GM19240 (cell line): Measurements from ENCODE around the gene ATP10A.

Experiments used
- DNase-seq: peaks from one replicate; pipeline ENCODE4 v3.0.0; 2011; ENCODE audit warnings: low spot score; ENCODE audit not compliant: insufficient read length

ATP10A gene

DNA sequence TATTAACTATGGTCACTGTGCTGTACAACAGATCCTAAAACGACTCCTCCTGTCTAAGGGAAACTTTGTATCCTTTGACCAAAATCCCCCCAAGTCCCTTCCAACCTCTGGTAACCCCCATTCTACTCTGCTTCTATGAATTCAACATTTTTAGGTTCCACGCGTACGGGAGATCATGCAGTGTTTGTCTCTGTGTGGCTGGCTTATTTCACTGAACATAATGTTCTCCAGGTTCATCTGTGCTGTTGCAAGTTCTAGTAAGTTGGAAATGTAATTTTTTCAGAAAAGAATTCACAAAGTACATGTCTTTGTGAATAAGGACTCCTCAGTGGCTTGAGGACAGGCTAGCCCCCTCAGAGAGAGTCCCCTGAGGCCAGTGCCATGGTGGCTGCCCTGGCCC lies 66.1 kb downstream of the ATP10A start:
- no peak for DNase-seq

DNA sequence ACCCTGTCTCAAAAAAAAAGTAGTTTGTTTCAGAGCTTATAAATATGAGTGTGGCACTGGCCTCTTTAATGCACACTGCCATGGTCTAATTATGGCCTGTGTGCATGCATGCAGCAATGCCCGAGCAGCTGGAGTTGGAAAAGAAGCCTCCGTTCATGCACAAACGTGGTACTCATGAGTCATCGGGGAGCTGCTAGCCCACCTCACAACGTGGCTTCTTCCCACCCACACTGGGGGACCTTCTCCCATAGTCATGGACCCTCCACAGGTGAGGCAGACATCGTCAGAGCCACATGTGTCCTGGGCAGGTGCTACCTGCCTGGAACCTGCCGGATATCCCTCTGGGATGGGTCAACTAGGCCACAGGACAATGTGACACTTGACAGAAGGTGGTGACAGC lies 66.7 kb downstream of the ATP10A start:
- DNase-seq = no peak

DNA sequence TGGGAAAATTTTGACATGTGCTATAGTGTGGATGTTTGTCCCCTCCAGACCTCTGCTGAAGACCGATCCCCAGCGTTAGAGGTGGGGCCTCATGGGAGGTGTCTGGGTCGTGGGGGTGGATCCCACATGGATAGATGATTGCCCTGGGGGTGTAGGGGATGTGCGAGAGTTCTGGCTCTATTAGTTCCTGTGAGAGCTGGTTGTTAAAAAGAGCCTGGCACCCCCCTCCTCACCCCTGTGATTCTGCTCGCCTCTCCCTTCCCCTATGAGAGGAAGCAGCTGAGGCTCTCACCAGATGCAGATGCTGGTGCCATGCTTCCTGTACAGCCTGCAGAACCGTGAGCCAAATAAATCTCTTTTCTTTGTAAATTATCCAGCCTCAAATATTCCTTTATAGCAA lies 67.4 kb downstream of the ATP10A start:
- DNase-seq = no peak

DNA sequence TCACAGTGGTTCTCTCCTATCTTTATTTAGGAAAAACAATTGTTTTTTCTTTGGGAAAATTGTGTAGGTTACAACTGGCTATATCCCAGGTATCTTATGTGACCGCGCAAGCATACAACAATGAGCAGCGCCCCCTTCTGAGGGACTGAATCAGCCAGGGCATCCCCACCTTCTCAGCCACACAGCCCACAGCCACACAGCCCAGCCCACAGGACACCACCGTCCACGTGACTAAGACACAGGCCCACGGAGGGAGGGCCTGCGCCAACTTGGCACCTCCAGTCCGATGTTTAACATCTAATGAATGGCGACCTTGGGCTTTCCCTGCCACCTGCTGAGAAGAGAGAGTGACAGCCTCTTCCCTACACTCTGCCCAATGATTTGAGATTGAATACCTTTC lies 68.1 kb downstream of the ATP10A start:
- no peak for DNase-seq

DNA sequence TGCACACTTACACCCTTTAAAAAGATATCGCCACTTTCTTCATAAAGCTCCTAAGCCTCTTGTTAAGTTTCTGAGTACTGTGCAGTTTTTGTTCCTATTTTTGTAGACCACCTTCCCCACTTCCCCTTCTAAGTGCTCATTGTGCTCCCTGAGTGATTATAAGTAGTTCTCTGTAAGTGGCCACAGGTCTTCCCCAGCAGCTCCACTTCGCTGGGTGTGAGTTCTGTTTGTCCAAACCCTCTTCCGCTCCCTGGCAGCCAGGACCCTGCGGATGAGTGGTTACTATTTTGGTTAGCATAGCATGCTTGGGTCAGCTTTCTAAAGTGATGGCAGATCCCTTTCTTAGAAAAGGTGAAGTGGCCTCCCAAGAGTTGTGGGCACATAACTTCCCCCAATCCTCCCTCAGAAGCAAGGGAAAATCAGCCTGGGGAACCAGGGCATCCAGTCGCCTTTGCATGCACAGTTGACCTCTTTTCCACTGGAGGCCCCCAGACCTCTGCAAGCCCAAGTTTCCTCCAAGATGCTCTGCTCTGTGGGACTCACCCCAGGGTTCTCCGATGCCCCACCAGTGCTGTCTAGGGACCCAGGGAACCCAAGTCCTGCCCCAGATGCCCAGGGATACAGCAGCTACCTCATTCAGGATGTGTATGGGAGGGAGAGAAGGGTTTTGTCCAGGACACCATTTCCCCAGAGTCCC lies 69.6 kb downstream of the ATP10A start:
- no peak for DNase-seq

DNA sequence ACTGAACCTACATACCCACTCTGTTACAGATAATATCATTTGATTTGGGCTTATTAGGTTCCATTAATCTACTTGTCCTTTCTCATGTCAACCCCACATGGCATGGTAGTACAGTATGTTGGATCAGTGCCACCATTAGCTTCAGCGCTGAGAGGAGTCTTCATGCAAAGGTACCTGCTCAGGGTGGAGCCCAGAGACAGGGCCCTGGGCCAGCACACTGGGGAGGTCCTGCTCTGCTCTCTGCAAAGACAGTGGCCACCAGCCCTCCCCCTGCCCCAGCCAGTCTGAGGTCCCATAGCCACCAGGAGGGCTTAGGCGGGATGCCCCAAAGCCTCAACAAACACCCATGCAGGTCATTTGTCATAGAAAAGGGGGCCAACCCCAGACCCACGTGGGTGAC lies 71.0 kb downstream of the ATP10A start:
- no peak for DNase-seq

DNA sequence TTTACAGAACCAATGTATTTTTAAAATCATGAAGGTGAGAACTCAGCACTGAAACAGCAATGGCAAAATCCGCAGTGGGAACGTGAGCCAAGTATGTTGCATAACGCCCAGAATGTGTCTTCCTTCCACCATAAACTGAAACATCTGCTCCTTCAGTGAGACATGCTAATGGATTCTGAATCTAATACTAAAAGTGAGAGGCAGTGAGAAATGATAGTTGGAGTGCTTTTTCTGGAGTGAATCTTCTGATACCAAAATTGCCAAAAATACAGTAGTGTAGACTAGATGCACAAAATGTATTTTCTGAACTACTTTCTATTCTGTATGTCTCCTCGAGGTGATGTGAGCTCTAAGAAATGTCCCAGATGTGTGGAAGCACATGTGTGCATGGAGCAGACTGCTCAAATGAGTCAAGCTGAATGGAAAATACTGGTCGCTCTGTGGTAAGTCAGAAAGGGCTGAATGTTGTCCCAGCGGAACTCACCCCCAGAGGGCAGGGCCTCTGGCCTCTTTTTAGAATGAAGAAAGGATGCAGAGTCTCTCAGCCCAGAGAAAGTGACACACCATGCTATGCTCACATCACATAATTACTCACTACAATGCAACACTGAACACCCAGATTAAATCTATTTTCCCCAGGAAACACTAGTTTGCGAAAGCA lies 73.0 kb downstream of the ATP10A start:
- DNase-seq = no peak

DNA sequence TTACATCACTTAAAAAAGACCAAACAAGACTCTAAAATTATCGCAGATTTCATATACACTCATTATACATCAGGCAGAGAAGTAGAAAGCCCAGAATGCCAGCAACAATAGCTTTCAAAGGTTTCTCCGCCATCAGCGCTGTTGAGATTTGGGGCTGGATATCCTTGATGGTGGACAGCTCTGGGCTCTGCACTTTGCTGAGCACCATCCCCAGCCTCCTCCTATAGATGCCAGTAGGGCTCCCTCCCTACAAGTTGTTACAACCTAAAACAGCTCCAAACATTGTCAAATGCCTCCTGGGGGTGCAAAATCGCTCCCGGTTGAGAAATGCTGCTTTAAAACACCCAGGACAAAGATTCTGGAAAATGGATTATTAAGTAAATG lies 73.5 kb downstream of the ATP10A start:
- DNase-seq = no peak

DNA sequence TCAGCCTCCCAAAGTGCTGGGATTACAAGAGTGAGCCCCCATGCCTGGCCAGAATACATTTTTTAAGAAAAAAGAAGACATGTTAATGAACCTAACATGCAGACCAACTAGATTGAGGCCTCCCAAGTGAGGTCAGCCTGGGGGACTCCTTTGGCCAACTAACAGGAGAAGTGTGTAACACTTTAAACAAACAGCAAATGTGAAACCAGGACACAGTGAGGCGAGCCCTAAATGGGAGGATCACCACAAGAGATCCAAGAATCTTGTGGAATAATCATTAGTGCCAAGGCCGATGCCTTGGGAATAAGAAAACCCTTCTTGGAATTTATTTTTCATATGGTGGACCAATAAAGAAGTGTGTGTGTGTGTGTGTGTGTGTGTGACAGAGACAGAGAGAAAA lies 73.9 kb downstream of the ATP10A start:
- DNase-seq = no peak

DNA sequence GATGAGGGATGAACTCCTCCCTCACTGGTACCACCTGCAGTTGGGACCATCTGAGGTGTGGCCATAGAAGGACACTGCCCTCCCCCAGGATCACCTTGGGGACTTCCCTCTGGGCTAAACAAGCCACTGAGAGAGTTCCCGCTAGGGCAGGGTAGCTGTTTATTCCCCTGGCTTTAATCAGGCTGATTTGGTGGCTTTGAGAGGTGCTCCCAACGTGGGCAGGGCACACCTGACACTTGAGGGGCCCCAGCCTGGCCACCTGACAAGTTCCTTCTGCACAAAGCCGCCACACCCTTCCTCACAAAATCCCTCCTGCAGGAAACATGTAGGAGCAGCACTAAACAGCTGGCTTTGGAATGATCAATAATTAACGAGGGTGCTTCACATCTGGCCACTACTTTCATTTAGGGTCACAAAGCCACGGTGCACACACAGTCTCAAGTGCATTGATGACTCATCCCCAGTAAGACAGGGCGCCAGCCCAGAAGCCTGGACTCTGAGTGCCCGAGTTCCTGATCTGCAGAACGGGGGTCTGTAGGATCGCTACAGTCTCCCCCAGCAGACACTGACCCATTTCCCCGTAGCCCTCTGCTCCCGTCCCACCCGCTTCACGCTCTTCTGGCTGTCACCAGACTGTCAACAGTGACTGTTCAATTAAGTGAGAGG lies 75.1 kb downstream of the ATP10A start:
- DNase-seq = no peak

DNA sequence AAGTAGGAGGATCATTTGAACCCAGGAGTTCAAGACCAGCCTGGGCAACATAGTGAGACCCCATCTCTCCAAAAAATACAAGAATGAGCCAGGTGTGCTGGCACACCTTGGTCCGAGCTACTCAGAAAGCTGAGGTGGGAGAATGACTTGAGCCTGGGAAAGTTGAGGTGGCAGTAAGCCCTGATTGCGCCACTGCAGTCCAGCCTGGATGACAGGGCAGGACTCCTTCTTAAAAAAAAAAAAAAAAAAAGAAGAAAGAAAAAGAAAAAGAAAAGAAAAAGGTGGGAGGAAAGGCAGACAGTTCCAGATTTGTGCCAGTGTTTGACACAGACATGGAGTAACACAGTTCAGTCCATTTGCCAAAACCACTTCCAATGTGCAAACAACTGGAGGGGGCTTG lies 75.7 kb downstream of the ATP10A start:
- no peak for DNase-seq

DNA sequence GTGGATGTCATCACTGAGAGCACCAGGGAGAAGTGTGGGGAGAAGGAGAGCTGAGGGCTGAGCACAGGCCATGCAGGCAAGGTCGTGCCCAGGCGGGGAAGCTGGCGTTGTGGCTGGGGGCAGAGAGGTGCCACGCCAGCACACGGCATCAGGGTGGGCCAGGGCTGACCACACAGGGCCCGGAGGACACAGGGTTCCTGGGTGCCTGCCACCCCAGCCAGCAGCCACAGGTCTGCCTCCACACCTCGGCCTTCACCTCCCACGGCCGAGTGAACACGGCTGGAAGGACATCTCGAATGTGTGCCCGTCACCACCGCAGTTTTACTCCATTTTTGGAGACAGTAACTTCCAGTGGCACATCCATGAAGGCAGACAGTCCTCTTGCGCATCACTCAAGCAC lies 77.1 kb downstream of the ATP10A start:
- no peak for DNase-seq

DNA sequence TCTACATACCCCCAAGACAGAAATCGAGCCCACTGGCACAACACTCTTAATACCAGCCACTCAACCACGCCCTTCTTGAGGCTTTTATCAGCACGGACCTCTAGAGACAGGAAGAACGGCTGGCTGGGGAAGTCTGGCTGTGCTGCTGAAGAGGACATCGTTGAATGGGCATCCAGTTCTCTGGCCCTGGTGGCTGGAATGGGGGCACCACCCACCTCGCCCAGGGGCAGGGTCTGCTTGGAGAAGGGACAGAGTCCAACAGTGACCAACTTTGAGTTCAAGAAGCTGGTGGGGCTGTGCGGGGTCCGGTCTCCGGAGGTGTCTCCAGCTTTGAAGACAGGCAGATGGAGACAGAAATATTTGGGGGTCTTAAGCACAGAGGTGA lies 77.5 kb downstream of the ATP10A start:
- DNase-seq = no peak

DNA sequence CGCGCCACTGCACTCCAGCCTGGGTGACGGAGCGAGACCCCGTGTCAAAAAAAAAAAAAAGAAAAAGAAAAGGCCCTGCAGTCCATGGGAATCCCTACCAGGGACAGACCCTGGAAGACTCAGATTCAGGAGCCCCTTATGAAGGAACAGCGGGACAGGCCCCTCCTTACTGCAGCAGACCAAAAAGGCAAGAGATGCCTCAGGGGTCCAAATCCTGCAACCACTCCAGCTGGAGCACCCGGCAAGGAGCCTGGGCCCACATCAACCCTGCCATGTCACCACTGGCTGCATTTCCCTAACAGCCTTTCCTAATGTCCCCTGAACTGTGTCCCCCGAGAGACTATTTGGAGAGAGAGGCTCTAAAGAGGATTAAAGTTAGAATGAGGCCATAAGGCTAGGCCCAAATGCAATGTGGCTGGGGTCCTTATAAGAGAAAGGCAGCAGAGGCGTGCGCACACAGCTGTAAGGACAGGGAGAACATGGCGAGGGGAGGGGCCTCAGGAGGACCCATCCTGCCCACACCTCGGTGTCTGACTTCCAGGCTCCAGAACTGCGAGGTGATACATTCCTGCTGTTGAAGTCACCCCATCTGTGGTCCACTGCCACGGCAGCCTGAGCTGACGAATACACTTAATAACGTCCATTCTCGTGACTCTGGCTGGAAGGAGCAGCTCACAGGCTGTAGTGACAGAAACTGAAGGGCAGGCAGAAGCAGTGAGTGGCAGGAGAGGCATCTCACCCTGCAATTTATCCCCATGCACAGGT lies 78.1 kb downstream of the ATP10A start:
- no peak for DNase-seq

DNA sequence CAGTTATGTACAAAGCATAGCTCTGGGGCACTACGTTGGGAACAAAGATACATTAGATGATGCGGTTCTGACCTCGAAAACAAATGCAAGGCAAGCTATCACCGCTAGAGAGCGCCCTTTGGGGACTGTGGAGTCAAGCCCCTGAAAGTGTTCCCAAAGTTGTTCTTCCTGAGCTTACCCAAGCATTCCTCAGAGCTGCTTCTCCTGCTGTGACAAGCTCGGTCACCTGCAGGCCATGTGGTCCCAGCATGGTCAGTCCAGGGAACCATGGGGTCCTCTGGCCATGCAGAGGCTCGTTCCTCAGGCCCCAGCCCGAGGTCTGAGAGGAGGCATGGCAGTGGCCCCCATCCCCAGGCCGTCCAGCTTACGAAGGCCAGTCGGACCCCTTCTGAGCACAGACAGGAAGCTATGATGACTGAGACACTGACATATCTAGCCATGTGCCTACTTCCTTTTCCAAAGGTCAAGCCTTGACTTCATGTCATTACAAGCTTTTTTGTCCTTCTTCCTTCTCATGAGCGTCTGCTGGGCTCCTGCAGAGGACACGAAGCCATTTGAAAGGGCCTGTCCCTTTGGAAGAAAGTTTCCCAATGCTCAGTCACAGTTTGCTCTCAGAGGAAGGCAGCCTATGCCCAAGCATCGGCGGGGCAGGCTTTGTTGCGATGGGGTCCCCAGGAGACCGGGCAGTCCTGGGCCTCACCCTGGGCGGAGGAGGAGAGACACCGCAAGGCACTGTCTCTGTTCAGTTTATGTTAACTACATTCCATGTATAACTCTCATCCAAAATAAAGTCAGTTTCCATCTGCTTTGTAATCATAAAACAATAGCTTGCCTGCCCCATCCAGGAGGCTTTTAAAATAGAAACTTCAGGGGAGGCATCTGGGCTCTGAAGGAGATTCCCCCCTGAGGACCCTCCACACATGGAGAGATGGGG lies 79.3 kb downstream of the ATP10A start:
- DNase-seq = no peak

DNA sequence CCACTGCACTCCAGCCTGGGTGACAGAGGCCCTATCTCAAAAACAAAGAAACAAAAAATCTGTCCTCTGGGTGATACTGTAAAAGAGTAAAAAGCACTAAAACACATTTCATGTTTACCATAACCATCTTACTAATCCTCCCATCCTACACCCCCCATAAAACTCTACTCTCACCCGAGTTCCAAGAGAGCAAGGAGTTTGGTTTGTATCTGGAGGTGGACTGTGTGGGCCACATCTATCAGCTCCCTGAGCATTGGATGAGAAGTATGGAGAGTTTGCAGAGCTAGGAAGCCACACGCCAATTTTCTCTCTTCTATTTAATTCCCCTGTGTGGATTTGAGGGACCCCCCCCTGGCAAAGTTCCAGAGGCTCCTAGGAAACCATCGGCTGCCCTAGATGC lies 80.0 kb downstream of the ATP10A start:
- no peak for DNase-seq

DNA sequence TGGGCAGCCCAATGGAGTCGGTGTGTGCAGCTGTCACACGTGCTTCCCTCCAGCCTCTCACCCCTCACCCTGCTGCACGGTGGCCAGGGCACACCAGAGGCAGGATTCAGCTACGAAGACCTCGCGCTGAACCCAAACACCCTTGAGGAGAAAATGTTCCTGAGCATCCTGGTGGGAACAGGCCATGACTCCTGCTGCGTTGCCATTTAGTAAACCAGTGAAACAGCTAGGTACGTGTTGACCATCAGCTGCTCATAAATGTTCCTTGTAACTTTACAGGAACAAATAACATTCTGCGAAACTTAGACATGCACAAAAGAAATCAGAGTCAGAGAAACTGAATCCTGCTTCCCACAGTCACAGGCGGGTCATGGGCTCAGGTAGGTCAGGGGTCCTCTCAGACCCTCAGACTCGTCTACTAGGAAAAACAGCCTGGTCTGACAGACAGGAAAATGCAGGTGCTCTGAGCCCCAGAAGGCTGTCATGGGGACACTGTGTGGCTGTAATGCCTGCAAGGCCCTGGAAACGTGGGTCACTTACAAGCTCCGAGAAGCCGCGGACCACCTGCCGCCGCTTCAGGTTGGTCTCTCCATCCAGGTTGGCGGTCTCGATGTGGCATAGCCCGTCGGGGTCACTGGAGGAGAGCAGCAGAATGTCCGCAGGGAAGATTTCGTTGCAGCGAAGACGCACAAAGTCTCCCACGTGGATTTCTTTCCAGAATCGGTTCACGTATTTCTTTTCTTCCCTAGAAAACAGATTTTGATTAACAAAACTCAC lies 82.5 kb downstream of the ATP10A start:
- no peak for DNase-seq

DNA sequence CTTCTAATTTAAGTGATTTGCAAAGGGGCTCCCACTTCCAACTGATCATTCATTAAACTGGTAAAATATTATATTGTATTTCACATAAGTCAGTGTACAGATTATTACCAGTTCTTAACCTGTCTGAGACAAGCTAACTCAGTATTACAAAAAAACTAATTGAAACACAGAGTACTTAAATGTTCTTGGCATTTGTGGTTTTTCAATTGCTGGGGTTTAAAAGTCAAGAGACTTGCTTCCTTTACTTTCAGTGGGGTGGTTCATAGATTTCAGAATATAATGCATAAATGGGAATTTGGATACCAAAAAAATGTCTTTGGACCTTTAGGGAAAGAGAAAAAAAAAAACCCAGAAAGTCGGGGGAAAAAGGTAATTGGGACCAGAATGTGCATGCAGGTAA lies 85.0 kb downstream of the ATP10A start:
- DNase-seq = no peak

DNA sequence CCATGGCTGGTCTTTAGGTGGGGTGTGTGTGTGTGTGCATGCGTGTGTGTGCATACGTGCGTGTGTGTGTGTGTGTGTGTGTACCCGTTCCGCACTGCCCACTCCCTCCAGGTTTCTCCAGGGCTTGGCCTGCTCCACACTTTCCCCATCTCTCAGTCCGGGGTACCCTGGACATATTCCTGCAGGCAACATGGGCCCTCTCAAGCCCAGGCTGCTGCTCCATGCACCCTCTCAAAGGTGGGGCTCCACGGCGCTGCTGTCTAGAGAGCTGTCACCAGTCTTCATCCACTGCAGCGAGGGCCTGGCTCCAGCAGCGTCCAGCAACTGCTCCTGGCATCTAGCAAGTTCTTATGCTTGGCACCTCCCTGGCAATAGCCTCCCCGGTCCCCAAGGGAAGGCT lies 86.1 kb downstream of the ATP10A start:
- DNase-seq = no peak

DNA sequence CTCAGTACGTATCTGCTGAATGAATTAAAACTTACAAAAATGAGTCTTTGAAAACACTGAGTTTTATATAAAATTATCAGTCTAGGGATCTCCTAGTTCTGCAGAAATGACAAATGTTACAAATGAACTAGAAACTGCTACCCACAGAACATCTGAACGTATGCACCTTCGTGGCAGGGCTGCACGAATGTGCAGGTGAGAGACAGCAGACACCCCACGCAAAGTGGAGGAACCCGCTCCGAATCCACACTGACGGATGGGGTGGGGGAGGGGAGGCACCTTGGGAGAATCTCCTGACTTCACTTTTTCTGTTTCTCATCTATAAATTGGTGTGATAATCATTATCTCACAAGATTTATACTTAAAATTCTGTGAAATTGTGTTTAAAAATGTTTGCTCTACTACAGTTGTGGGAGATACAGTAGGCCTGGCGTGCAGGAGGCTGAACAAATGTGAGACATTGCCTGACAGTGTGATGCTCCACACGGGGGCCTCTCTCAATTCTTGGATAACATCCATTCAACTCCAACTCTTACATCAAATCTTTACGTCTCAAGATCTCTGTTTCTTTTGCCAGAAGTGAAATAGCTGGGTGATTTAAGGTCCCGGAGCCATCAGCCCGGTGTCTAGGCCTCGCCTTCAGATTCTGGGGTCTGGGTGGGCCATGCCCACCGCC lies 86.9 kb downstream of the ATP10A start:
- DNase-seq = no peak
